ENCODE measurements around the gene ANKRD29.

ANKRD29 gene

DNA sequence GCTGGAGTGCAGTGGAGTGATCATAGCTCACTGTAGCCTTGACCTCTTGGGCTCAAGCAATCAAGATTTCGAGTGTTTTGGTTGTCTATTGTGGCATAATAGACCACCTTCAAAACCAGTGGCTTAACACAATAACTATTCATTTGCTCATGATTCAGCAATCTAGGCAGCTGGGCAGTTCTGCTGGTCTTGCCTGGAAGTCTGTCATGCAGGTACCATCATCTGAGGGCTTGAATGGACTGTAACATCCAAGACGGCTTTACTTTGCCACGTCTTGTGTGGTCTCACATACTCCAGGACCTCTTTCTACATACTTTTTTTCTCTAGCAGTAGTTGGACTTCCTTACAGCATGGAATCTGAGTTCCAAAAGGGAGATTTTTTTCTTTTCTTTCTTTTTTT is 13.2 kb upstream of the ANKRD29 start:
- no peak overlapping the region for H3K4me3 ChIP-seq (ENCODE audit: control insufficient read depth, low read depth, low read length)
- TF ChIP-seq, protein P1, sequence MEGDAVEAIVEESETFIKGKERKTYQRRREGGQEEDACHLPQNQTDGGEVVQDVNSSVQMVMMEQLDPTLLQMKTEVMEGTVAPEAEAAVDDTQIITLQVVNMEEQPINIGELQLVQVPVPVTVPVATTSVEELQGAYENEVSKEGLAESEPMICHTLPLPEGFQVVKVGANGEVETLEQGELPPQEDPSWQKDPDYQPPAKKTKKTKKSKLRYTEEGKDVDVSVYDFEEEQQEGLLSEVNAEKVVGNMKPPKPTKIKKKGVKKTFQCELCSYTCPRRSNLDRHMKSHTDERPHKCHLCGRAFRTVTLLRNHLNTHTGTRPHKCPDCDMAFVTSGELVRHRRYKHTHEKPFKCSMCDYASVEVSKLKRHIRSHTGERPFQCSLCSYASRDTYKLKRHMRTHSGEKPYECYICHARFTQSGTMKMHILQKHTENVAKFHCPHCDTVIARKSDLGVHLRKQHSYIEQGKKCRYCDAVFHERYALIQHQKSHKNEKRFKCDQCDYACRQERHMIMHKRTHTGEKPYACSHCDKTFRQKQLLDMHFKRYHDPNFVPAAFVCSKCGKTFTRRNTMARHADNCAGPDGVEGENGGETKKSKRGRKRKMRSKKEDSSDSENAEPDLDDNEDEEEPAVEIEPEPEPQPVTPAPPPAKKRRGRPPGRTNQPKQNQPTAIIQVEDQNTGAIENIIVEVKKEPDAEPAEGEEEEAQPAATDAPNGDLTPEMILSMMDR (IDR thresholded peaks at IDR 0.05; ENCODE audit: control insufficient read depth, insufficient read depth, low read depth, low read length, missing control alignments): no peak
- DNase-seq (ENCODE audit: low read depth): no peak

DNA sequence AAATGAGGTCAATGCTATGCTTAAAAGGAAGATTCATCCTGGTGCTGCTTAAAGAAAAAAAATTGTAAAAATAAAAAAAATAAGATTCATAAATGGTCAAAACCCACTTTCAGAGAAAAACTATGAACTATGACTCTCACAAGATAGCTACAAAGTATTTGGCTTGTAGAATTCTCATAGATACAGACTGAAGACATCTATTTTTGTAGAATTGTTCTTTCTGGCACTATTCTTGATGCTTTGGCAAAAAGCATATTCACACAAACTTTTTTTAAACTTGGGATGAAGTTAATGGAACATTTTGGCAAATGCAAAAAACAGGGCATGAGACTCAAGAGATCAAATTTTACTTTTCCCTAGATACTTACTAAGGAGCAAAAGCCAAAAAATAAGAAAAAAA is 12.5 kb upstream of the ANKRD29 start:
- H3K4me3 ChIP-seq (ENCODE audit: control insufficient read depth, low read depth, low read length): no peak overlapping the region
- no peak for DNase-seq (ENCODE audit: low read depth)
- TF ChIP-seq, protein P1 (IDR thresholded peaks at IDR 0.05; ENCODE audit: control insufficient read depth, insufficient read depth, low read depth, low read length, missing control alignments): no peak

DNA sequence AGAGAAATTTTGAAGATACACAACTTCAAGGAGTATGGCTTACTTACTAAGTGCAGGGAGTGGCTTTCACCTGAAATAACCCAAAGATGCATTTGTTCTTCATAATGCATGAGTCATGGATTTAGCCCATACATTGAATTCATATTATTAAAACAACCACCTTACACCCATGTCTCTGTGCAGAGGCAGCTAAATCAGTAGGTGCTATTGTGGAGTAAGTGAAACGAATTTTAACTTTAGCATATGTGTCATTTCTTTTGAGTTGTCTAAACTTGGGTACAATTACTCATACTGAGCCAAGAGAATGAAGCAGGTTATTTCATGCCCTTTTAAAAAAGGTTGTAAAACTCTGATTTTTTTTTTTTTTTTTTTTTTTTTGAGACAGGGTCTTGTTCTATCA is 11.0 kb upstream of the ANKRD29 start:
- DNase-seq (ENCODE audit: low read depth): no peak
- TF ChIP-seq, protein P1 (IDR thresholded peaks at IDR 0.05; ENCODE audit: control insufficient read depth, insufficient read depth, low read depth, low read length, missing control alignments): no peak

DNA sequence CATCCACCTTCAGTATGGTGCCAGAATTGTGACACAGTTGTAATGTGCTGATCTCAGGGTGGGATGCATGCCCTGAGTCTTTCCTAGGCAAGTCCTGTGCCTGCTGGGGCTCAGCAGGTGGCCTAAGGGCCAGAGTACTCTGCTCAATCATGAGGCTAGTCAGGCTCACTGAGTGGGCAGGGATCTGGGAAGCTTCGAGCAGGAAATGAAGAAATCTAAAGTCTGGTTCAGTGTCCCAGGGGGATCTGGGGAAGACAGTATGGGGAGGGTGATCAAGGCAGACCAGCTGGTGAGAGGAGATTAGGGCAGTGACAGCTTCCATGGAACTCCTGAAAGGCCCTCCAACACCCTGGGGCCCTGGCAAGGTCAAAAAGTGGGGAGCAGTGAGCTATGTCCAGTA is 8.9 kb upstream of the ANKRD29 start:
- no peak overlapping the region for H3K4me3 ChIP-seq (ENCODE audit: control insufficient read depth, low read depth, low read length)
- TF ChIP-seq, protein P1 (IDR thresholded peaks at IDR 0.05; ENCODE audit: control insufficient read depth, insufficient read depth, low read depth, low read length, missing control alignments): no peak
- DNase-seq (ENCODE audit: low read depth): no peak

More for the DNA sequence above, 11.0 kb upstream of the ANKRD29 start:
- no peak overlapping the region for H3K4me3 ChIP-seq (ENCODE audit: control insufficient read depth, low read depth, low read length)

DNA sequence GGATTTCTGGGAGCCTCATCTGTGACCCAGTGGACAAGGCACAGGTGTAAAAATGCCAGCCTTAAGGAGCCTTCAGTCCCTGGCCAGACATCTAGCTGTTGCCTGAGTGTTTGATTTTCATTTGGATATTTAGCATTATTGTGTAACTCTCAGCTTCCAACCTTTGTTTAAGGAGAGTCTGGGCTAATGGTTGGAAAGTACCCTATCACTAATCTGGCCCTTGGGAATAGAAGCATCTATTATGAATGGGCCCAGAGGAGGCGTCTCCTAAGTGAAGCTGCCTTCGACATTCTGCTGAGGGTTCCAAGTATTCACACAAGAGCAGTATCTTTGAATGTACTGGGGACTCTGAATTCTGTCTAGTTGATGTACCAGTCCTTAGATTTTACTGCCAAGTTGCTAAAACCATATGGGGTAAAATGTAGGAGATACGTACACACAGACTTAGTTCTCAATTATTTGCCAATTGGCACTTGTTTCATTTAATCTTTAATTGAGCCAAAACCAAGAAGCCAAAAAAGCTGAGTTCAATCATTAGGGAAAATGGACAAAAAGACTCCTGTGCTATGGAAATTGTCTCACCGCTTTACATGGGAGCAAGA is 7.2 kb upstream of the ANKRD29 start:
- TF ChIP-seq, protein P1 (IDR thresholded peaks at IDR 0.05; ENCODE audit: control insufficient read depth, insufficient read depth, low read depth, low read length, missing control alignments): no peak
- no peak for DNase-seq (ENCODE audit: low read depth)
- H3K4me3 ChIP-seq (ENCODE audit: control insufficient read depth, low read depth, low read length): no peak overlapping the region

DNA sequence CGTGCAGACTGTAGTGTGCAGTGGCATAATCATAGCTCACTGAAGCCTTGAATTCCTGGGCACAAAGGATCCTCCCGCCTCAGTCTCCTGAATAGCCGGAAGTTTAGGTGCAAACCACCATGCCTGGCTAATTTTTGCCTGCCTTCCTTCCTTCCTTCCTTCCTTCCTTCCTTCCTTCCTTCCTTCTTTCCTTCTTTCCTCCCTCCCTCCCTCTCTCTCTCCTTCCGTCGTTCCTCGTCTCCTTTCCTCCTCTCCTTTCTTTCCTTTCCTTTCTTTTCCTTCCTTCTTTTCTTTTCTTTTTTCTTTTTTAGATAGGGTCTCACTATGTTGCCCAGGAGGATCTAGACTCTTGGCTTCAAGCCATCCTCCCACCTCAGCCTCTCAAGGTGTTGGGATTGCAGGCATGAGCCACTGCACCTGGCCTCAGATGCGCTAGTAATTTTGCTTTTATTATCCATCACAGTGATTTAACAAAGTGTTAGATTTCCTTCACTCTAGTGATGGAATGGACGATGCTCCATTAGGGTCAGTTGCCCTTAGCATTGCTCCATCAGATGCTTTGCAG is 6.6 kb upstream of the ANKRD29 start:
- TF ChIP-seq, protein P1 (IDR thresholded peaks at IDR 0.05; ENCODE audit: control insufficient read depth, insufficient read depth, low read depth, low read length, missing control alignments): no peak
- no peak for DNase-seq (ENCODE audit: low read depth)
- H3K4me3 ChIP-seq (ENCODE audit: control insufficient read depth, low read depth, low read length): no peak overlapping the region

Data from AG09309 (cell line).